Natural killer cell (primary cell): ENCODE data around the gene DMAC2. TPM values are rescaled to one million over a fixed set of nuclear protein-coding genes. Genes with fewer than 3 reads are reported as not detected.

Experiments
- ATAC-seq, 3 donors: fragments of 150-1000 bp in 2 of 3; fragments of 200-7000 bp in 1 of 3; cut with Tn5 transposase; 1 replicate in 1 of 3; 2 replicates in 2 of 3; pipeline ENCODE4 v1.10.0; 2021; ENCODE audit warnings: mild to moderate bottlenecking in 2 of 3, moderate library complexity in 2 of 3
- DNase-seq, 2 donors: peaks; one replicate each; pipeline versions ENCODE4 v3.0.0 to v3.0.0-alpha.2; 2013 to 2021; ENCODE audit warnings: mixed read lengths in 1 of 2
- H3K27ac ChIP-seq: one replicate; pipeline ENCODE4 v1.5.1; 2013; ENCODE audit warnings: mild to moderate bottlenecking, low read length
- H3K27me3 ChIP-seq: one replicate; pipeline ENCODE4 v1.6.1; 2013; ENCODE audit warnings: low read length; ENCODE audit not compliant: control insufficient read depth, insufficient read depth
- H3K36me3 ChIP-seq: one replicate; pipeline ENCODE4 v1.6.1; 2013; ENCODE audit warnings: low read length; ENCODE audit not compliant: control insufficient read depth, insufficient read depth
- H3K4me1 ChIP-seq: one replicate; pipeline ENCODE4 v1.6.1; 2013; ENCODE audit warnings: low read length; ENCODE audit not compliant: control insufficient read depth, insufficient read depth
- H3K4me3 ChIP-seq: one replicate; pipeline ENCODE4 v1.5.1; 2013; ENCODE audit warnings: low read length
- H3K9me3 ChIP-seq: one replicate; pipeline ENCODE4 v1.6.1; 2013; ENCODE audit warnings: low read length; ENCODE audit not compliant: control insufficient read depth, insufficient read depth
- H3K27ac Mint-ChIP-seq, 2 donors: one replicate each; pipeline ENCODE4 v1.8.0; 2022; ENCODE audit warnings: mild to moderate bottlenecking in 2 of 2, mixed read lengths in 2 of 2, moderate library complexity in 1 of 2
- H3K27me3 Mint-ChIP-seq, 2 donors: one replicate each; pipeline ENCODE4 v1.8.0; 2022; ENCODE audit warnings: low read depth in 2 of 2, mixed read lengths in 2 of 2
- H3K36me3 Mint-ChIP-seq: one replicate; pipeline ENCODE4 v1.8.0; 2022; ENCODE audit warnings: mixed read lengths
- H3K4me1 Mint-ChIP-seq, 2 donors: one replicate each; pipeline ENCODE4 v1.8.0; 2022; ENCODE audit warnings: mixed read lengths in 2 of 2
- H3K4me3 Mint-ChIP-seq: one replicate; pipeline ENCODE4 v1.8.0; 2022; ENCODE audit warnings: mild to moderate bottlenecking, moderate library complexity, mixed read lengths
- H3K9me3 Mint-ChIP-seq, 2 donors: one replicate each; pipeline ENCODE4 v1.8.0; 2022; ENCODE audit warnings: mixed read lengths in 2 of 2
- WGBS: methylation state at CpG from one replicate; pipeline ENCODE4 v1.1.7; 2013; ENCODE audit warnings: missing lambda C conversion rate; ENCODE audit not compliant: insufficient coverage; 5-methylcytosine and 5-hydroxymethylcytosine counted together
- intact Hi-C: fragments of 100-400 bp; cut with micrococcal nuclease; formaldehyde crosslinking; loops from one replicate; pipeline ENCODE4 v1.14.2; 2022
- total RNA-seq, 4 donors: library from RNA; stranded (reverse); fragments of 120-200 nt in 1 of 4; gene quantifications; one replicate each; pipeline versions ENCODE4 v1.2.3 to v1.2.4, GENCODE V29; 2013 to 2022
- TF ChIP-seq, protein P1 (sequence below): fragments of 200-600 bp; IDR thresholded peaks from one replicate; pipeline ENCODE4 v1.8.0; 2022; ENCODE audit warnings: antibody characterized with exemption

DMAC2 gene
- total RNA-seq, 3 donors from 2014 or later (not counting 1 experiment from before 2014, with no cell fraction given): 25.4 to 32.5 (median 29.5) TPM

DNA sequence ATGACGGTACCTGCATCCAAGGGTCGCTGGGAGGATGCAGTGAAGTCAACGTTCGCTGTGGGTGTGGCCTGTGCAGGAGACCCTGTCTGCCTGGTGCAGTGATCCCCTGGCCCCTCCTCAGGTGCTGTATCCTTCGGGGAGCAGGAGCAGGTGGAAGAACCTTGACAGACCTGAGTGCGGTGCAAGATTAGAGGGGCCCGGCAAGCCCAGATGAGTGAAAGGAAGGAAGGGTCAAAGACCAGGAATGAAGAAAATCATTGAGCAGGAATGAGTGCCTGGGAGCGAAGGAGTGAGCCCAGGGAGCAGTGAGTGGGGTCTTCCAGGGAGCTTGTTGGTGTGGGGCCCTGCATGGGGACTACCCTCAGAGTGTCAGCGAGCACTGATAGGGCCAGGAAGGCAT is 25.3 kb downstream of the DMAC2 start:
- ATAC-seq: no peak
- H3K4me1 ChIP-seq: peaks cover 13% of the 10 kb centered on the region
- no peak overlapping the region for H3K27ac ChIP-seq
- intact Hi-C loops: no loop called here
- Mint-ChIP-seq H3K27ac (peak overlapping the region in 1 of 2 donors; percentile 66), H3K4me1 (peaks cover 1 to 11% of the 10 kb centered on the region in 2 donors), H3K4me3 (no peak overlapping the region), H3K36me3 (no peaks in the 10 kb centered on the region), H3K9me3 (no peaks in the 10 kb centered on the region), H3K27me3 (no peaks in the 10 kb centered on the region)
- H3K9me3 ChIP-seq: no peaks in the 10 kb centered on the region
- no peak for DNase-seq
- WGBS: 96% methylated on average over 9 of the region's 9 CpGs
- no peak overlapping the region for H3K4me3 ChIP-seq
- TF ChIP-seq, protein P1, sequence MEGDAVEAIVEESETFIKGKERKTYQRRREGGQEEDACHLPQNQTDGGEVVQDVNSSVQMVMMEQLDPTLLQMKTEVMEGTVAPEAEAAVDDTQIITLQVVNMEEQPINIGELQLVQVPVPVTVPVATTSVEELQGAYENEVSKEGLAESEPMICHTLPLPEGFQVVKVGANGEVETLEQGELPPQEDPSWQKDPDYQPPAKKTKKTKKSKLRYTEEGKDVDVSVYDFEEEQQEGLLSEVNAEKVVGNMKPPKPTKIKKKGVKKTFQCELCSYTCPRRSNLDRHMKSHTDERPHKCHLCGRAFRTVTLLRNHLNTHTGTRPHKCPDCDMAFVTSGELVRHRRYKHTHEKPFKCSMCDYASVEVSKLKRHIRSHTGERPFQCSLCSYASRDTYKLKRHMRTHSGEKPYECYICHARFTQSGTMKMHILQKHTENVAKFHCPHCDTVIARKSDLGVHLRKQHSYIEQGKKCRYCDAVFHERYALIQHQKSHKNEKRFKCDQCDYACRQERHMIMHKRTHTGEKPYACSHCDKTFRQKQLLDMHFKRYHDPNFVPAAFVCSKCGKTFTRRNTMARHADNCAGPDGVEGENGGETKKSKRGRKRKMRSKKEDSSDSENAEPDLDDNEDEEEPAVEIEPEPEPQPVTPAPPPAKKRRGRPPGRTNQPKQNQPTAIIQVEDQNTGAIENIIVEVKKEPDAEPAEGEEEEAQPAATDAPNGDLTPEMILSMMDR: no peak
- H3K27me3 ChIP-seq: no peaks in the 10 kb centered on the region
- H3K36me3 ChIP-seq: peaks cover 54% of the 10 kb centered on the region

DNA sequence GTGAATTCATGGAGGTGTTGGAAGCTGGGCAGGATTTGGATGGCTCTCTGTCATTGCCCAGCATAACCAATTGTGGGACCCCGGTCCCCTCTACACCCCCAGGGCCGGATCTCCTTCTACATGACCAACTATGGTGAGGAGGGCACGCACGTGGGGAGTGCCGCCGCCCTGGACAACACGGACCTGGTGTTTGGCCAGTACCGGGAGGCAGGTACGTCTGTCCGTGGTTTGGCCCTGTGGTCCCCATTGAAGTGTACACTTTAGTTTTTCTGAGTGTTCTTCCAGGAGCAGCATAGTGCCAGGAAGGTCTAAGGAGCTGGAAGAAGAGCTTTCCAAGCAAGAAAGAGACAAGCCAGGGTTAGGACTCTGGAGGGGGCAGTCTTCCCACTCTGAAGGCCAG is 25.8 kb downstream of the DMAC2 start:
- Mint-ChIP-seq H3K9me3 (no peaks in the 10 kb centered on the region), H3K4me3 (no peak overlapping the region), H3K36me3 (no peaks in the 10 kb centered on the region), H3K27ac (no peak overlapping the region), H3K4me1 (peaks cover 6 to 16% of the 10 kb centered on the region in 2 donors), H3K27me3 (no peaks in the 10 kb centered on the region)
- Histone ChIP-seq H3K27ac (no peak overlapping the region), H3K4me1 (peaks cover 18% of the 10 kb centered on the region), H3K4me3 (no peak overlapping the region), H3K9me3 (no peaks in the 10 kb centered on the region), H3K27me3 (no peaks in the 10 kb centered on the region), H3K36me3 (peaks cover 49% of the 10 kb centered on the region)
- ATAC-seq: no peak
- 96% methylated on average over 10 of the region's 10 CpGs for WGBS
- intact Hi-C loops: no loop called here
- TF ChIP-seq, protein P1: no peak
- no peak for DNase-seq

DNA sequence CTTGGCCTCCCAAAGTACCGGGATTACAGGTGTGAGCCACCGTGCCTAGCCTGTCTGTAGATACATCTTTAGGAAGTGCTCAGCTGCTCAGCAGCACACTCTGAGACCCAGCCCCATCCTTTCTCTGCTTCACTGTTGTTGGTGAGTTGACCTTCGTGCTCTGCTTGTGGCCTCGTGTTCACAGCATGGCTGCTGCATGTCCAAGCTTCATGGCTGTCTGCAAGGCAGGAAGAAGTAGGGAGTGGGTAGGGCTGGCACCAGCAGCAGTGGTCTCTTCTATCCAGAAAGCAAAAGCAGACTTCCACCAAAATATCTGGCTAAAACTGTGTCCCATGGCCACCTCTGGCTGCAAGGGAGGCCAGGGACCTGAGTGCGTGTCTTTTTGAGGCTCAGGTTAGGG is 26.8 kb downstream of the DMAC2 start:
- no peak for DNase-seq
- Mint-ChIP-seq H3K4me3 (no peak overlapping the region), H3K36me3 (no peaks in the 10 kb centered on the region), H3K4me1 (peaks cover 6 to 19% of the 10 kb centered on the region in 2 donors), H3K27ac (no peak overlapping the region), H3K27me3 (no peaks in the 10 kb centered on the region), H3K9me3 (no peaks in the 10 kb centered on the region)
- no peak overlapping the region for H3K27ac ChIP-seq
- H3K27me3 ChIP-seq: no peaks in the 10 kb centered on the region
- H3K4me1 ChIP-seq: peaks cover 22% of the 10 kb centered on the region
- no peaks in the 10 kb centered on the region for H3K9me3 ChIP-seq
- TF ChIP-seq, protein P1: no peak
- no peak overlapping the region for H3K4me3 ChIP-seq
- peaks cover 43% of the 10 kb centered on the region for H3K36me3 ChIP-seq
- no peak for ATAC-seq
- WGBS: 97% methylated on average over 5 of the region's 5 CpGs
- intact Hi-C loops: no loop called here

DNA sequence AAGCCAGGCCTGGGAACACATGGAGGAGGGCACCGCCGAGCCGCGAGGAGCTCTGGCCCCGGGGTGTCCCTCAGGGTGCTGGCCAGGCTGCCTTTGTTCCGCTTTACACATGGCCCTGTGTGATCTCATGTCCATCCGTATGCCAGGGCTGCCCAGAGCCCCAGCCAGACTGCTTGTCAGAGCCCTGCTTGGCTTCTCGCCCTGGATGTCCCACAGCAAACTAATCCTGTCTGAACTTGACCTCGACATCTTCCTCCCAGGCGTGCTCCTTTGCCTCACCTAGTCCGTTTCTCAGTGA is 27.8 kb downstream of the DMAC2 start:
- Mint-ChIP-seq H3K27ac (no peak overlapping the region), H3K27me3 (no peaks in the 10 kb centered on the region), H3K9me3 (no peaks in the 10 kb centered on the region), H3K4me3 (no peak overlapping the region), H3K36me3 (no peaks in the 10 kb centered on the region), H3K4me1 (peaks cover 6 to 22% of the 10 kb centered on the region in 2 donors)
- Histone ChIP-seq H3K4me1 (peaks cover 22% of the 10 kb centered on the region), H3K36me3 (peaks cover 43% of the 10 kb centered on the region), H3K9me3 (no peaks in the 10 kb centered on the region), H3K27me3 (no peaks in the 10 kb centered on the region), H3K4me3 (no peak overlapping the region), H3K27ac (no peak overlapping the region)
- TF ChIP-seq, protein P1: no peak
- DNase-seq (no peak), ATAC-seq (no peak)
- intact Hi-C loops: no loop called here
- WGBS: 89% methylated on average over 11 of the region's 11 CpGs
